HG03139 (cell line): ENCODE data around the gene HMGCS2.
A peak's percentile ranks its signal among the peaks of the same experiment; 100 is the strongest.
"Not testable (repeated sequence)": the region's sequence is repeated elsewhere in the genome, so short reads cannot be mapped to it uniquely, and the experiment has no call there.

Source experiments
- ATAC-seq: cut with Tn5 transposase; IDR thresholded peaks from one replicate; pipeline ENCODE4 v1.9.1; 2021; ENCODE audit not compliant: unreplicated experiment

The HMGCS2 gene

DNA sequence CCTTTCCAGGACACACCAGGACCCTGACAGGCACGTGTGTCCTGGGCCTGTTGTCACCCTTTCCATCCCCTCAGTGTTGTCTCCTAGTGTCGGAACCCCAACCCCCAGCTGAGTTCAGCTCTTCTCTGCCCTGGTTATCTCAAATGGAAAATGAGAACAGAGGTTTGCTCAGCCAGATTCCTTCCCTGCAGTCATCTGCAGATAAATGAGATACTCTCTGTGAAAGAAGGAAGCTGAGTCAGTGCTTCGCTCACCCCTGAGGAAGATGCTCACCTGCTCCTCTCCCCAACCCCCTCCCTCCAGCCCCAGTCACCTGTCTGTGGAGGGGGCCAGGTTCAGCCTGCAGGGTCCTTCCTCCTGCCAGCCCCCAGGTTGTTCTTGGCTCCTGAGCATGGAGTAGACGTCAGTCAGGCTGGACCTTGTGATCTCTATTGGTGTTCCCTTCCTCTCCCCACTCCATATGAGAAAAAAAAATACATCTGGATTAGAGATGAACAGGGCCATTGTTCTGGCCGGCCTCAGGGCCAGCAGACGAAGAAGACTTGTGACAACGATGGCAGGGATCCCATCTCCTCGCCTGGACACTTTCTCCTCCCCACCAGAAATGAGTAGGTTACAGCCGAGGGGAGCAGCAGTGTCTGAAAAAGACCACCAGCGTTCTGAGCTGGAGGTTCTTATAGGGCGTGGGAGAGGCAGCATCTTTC, 36.1 kb downstream of the HMGCS2 start:
- ATAC-seq, result no peak

DNA sequence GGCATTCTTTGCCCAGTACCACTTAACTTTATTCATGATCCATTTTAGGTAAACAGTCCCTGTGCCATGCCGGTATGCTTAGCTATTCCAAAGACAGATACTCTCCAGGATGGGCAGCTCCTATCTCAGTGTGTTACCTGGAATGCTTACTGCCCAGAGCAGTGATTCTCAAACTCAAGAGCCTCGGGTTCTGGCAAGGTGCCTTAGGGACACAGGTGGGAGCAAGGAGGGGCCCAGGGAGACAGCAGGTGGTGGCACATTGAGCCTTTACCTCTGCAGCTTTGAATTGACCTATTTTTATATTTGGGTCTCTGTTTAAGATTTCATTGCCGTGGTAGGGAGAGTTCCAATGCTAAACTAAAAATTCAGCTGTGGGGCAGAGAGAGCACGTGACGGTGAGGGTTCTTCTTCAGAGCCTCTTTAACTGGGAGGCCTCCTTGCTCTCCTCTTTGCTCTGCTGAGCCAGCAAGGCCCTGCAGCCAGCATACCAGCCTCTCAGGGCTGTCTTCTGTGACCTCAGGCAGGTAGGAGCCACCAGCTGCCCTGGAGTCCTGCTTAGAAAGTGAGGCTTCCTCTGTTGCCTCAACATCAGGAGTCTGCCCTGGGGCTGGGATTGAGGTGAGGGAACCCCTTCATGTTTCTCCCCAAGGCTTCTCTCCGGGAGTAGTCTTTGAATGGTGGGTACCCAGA, 36.8 kb downstream of the HMGCS2 start:
- no peak for ATAC-seq

DNA sequence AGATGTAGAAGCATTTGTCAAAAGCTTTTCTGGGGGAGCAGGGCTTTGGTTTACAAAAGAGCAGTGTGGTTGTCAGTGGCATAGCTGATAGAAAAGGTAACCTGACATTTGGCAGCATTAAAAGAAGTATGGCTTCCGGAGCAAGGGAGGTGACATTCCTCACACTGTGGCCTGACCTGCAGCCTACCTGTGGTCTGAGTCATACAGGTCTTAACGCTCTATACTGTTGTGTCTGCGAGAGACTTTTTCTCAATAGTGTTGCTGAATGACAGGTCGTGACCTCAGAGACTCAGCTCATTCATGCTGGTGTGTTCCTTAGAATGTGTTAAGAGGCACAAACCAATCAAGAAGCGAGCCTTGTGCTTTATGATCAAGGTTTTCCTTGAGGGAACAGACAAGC, 37.6 kb downstream of the HMGCS2 start:
- no peak for ATAC-seq

DNA sequence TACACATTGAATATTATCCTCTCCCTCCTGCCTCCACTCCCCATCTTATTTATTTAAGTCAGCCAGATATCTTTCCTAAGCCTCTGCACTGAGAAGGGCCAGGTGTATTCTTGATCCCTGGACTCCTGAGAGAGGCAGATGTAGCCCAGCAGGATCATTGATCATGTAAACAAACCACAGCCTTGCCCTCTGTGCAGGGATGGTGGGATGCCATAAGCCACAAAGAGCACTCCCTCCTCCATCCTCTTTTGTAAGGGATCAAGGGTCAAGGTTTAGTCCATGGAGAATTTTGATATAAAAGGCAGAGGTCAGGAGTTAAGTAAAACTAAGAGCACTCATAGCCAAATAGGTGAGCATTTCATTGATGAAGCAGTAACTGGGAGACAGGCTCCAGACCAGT, 39.7 kb downstream of the HMGCS2 start:
- no peak for ATAC-seq

DNA sequence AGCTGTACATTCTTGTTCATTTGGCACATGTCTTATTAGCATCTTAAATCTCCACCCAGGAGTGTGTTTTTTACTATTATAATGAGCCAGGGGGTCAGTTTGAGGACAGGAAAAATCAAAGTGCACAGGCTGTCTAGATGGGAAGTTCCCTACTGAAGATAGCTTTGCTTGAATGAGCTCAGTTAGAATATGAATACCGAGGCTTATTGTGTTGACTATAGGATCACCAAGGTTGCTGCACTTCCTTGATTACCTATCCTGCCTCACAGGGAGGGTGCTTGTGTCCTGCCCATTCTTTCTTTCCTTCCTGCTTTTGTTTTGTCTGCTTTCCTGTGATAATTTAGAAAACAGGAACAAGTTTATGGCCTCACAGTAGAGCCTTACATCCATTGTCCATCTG, 40.7 kb downstream of the HMGCS2 start:
- ATAC-seq, result no peak

DNA sequence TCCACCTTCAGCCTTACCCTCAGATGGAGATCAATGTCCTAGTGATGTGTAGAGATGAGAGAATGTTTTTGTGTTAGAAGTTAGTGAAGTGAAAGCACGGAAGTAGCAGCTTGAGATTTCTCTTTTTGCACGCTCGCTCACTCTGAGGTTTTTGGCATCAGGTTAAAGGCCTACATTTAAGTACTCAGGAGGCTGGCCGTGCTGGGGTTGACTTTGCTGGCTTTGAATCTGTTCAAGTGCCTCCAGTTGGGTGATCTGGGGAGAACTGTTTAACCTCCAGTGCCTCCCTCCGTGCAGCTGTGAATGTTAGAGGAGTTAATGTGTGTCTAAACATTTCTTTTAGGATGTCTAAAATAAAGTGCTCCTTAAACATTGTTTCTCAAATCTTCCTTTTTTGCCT, 43.1 kb downstream of the HMGCS2 start:
- no peak for ATAC-seq

DNA sequence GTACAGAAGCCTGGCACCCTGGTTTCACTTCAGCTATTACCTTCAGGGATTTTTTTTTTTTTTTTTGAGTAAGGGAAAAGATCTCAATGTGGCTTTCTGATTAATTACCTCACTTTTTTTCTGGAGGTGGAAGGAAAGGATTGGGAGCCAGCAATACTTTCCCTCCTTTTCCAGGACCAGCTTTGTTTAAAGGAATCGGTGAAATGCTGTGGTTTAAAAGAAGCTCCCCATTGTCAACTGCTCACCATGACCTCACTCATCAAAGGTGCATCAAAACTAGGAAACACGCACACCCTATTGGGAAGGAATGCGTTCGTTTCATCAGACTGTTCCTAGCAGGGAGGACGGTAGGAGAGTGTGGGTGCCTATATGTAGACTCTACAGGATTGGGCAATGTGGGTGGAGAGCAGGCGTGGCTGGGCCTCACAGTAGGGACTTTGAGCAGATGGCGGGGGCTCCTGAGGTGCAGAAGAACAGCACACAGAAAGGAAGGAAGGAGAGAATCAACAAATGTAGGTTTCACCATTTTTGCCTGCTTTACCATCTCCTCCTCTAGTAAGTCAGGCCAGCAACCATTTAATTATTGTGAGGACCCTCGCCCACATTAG, 44.0 kb downstream of the HMGCS2 start:
- no peak for ATAC-seq

DNA sequence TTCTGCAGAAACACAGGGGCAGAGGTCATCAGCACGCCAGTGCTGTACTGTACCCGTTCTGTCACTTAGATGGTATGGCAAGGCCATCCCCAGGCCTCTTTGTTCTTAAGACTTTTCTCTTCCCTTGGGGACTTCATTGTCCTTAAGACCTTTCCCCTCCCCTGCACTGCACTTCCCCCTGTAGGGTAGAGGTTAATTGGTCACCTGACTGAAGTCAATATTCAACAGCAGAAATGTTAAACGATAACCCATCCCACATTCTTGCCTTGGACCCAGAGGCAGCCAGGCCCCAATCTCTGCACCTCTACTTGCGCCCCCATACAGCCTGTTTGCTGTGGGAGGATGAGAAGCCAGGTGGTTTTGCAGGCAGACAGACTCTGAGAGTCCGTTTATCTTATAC, 46.8 kb downstream of the HMGCS2 start:
- no peak for ATAC-seq

GRCh38 chr1:119720866-119721440, 47.8 kb downstream of the HMGCS2 start:
- ATAC-seq, result no peak

- ATAC-seq, result no peak
Observed at GRCh38 chr1:119718972-119719371, 49.7 kb downstream of the HMGCS2 start.

GRCh38 chr1:119718409-119718808, 50.3 kb downstream of the HMGCS2 start:
- no peak for ATAC-seq

DNA sequence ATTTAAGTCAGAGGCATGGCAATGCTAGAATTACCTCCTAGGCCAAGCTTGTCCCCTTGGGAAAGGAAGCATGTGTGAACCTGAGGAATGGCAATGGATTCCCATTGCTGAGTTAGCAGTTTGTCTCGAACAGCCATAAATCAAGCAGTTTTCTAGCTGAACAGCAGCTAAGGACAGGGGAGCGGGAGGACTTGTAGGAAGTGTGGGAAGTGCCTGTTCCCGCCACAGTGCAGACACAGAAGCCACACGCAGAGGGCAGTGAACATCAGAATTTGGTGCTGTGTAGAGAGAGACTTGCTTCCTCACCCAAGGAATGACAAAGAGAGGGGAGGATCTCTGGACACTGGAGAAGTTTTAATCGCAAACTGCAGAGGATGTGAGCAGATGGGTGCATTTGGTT, 53.2 kb downstream of the HMGCS2 start:
- ATAC-seq, result no peak

- ATAC-seq, result no peak
Observed at GRCh38 chr1:119714583-119714982, 54.1 kb downstream of the HMGCS2 start.

DNA sequence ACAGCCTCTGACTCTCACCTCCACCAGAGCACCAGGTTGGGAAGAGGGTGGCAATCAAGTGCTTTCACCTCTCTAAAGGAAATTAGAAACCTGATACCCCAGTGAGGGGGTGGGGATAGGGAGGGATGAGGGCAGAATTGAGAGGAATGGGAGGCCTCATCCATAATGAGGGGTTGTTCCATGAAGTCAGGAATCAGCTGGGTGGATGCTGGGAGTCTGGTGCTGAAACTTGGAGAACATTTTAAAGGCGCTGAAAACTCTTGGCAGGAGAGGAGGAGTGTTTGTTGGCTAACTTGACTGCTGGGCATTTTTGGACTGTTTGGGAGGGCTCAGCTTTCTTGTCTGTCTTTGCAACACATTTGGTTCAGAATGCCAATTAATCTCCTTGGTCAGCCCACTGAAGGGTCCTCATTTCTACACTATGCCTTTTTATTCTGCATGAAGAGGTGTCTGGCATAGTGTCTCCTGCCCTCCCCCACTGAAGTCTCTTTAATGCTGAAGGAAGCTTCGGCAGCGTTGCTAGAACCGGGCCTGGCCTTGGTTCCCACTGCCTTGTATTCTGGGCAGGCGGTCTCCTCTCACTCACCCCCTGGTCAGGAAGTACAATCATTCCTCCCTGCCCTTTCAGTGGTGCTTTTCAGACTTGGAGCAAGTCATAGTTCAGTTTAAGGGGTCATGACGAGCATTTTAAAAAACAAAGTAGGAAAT, 54.8 kb downstream of the HMGCS2 start:
- ATAC-seq, result no peak

DNA sequence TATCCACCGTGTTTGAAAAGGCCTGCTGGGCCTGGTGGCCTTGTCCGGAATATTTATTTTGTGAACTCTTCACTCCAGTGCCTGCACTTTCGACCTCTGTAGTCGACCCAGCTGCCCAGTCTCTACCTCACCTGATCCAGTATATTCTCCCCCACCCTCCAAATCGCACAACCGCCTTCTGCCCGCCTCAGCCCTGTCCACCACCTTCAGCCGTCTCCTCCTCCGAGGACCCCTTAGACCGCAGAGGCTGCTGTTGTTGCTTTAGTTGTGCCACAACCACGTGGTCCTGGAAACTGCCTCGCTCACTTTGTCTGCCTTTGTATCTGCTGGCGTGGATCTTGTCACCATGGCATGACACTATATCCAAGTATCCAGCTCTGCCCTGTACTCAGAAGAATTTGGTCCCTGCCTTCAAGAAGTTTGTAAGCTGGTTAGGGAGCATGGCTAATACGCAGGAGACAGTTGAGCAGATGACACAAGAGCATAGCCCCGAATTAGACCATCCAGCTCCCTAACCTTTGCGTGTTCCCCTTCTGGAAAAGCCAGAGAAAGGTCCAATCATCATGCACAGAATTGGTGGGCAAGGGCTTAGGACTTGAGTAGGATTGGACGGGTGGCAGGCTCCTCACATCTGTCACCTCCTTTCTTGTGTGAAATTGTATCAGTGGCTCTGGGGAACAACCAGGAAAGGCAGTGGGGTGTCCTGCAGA, 55.5 kb downstream of the HMGCS2 start:
- ATAC-seq, result no peak

DNA sequence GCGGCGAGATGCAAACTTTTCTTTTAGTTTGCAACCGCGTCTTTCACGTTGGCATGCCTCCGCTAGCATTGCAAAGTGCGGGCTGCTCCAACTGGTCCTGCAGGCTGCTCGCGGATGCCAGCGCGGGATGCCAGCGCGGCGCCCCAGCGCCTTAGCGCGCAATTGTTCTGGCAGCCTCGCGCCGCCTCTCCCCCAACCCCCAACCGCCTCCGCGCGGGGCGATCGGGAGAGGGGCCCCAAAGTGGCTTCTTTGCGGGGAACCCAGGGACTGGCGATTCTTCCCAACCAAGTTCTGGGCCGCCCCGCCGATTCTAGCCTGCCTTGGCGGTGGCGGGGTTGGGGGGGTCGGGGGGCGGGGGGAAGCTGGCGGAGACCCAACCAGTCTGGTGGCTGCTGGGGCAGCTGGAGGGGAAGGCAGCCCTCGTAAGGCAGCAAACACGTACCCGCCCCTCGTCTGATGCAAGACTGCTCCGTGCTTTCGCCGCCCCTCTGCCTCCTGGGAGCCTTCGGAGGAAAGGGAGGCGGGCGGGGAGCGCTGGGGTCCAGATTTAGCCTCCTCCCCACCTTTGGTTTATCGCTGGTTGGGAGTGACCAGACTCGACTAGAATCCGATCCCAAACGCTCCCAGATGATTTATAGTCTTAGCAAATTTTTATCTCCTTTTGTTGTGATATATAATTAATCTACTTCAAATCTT, 56.2 kb downstream of the HMGCS2 start:
- ATAC-seq, result no peak

GRCh38 chr1:119711804-119712341, 56.8 kb downstream of the HMGCS2 start, which contains the start of gene PHGDH:
Gene PHGDH, plus strand, starts transcription at chr1:119711934. Its CDS starts 89 bp downstream, at chr1:119712023.
- ATAC-seq, result peak; percentile 65

GRCh38 chr1:119711356-119711803, 57.3 kb downstream of the HMGCS2 start:
- not testable (repeated sequence) for ATAC-seq

- ATAC-seq, result not testable (repeated sequence)
Observed at GRCh38 chr1:119706599-119706998, 62.1 kb downstream of the HMGCS2 start.
